GM18498 (cell line): ENCODE results near the gene FLRT2.

Experiments
- ATAC-seq: cut with Tn5 transposase; IDR thresholded peaks from one replicate; pipeline ENCODE4 v1.9.1; 2021; ENCODE audit warnings: mild to moderate bottlenecking, moderate library complexity; ENCODE audit not compliant: unreplicated experiment

The FLRT2 gene

DNA sequence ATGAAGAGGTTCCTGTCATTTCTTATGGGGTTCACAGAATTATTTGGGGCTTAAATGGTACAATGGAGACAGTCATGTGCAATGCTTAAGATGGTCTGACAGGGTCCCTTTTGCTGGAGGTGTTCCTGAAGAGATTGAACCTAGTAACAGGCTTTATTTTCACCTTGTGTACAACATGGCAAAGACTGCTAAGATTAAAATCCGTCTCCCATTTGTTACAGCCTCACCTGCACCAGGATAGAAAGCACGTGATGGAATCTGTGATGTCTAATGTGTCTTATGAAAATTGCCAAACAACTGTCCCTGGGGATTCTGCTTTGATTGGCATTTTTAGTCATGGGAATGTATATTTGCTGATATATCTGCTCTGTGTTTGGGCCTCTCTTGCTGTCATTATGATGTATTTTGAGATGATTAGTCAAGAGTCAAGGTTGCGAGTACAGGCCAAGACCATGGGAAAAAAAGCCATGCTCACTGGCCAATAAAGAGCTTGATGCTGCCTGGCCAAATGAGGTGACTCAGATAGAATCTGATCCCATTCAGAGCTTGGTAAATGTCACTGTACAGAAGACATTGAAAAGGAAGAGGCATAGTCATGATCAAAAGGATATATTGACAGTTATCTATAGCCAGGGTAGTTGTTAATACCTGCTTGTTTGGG, 96.1 kb downstream of the FLRT2 start:
- ATAC-seq, result no peak

DNA sequence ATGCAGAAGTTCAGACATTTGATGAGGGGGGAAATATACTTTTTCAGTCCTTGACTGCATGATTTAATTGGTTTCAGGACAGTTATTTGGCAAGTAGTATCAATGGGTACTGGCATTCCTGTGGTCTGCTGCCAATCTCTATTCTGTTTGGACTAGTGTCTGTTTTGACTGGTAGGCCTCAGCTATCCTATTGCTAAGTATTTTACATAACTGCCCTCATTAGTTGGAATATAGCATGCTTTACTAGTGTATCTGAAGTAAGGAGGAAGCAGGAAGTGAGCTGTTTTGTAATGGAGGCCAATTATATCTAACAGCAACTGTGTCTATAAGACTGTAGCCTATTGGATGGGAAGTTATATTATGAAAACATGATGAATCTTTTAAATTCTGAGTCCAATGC, 104.3 kb downstream of the FLRT2 start:
- no peak for ATAC-seq

DNA sequence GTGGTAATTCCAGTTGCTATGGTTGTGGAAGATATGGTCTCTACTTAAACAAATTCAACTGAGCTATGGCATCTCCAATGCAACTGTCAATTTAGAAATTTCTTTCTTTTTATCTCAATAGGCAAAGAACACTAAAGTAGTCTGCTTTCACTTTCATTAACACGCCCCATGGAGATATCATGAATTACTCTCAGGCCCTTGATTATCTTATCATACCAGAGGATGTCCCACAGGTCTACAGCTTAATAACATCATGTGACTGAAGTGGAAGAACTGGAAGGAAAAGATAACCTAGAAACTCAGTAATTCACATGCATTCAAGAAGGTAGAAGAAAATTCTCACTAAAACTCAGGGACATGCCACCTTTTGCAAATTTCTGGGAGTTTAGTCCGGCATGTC, 114.3 kb downstream of the FLRT2 start:
- ATAC-seq, result no peak

DNA sequence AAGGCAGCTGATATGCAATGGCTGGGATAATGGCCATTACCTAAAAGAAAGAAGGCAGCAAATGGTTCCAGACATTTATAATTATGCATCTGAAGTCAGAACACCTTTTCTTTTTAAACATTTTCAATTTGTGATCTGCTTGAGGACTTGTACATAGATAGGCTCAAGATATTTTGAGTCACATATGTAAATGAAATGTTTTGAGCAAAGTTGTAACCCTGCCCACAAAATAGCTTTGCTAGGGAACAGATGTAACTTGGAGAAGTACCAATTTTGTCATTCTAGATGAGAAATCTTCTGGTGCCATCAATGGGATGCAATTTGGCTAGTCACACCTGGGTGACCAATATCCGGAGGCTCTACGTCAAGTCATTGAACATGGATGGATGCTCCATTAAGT, 123.1 kb downstream of the FLRT2 start:
- ATAC-seq, result no peak

DNA sequence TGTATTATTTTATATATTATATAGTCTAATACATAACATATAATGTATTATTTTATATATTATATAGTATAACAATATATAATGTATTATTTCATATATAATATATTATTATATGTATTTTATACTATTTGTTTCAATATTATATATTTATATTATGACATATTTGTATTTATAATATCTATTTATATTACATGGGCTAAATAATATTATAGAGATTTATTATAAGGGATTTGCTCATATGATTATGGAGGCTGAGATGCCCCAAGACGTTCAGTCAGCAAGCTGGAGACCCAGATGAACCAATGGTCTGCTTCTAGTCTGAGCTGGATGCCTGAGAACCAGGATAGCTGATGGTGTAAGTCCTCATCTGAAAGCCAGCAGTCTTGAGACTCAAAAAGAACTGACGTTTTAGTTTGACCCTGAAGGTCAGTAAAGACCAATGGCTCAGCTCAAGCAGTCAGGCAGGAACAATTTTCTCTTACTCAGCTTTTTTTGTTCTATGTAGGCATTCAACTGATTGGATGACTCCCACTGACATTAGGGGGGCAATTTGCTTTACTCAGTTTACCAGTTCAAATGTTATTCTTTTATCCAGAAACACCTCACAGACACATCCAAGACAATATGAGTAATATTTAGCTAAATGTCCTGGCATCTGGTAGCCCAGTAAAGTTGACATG, 130.4 kb downstream of the FLRT2 start:
- no peak for ATAC-seq

DNA sequence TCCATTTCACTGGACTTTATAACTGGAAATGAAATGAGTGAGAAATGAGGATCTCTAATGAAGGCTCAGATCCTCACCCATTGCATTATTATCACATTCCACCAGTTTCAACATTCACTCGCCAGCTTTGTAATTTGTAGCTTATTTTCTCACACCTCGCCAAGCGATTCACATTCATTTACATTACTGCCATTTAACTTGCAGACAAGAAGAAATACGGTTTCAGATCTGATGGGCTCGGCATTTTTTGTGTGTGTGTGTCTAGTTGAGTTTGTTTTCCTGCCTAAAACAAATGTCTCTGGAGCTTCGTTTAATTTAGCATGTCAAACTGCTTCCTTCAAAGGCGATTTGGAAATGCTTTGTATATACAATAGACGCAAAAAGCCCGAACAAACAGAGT, 132.2 kb downstream of the FLRT2 start:
- ATAC-seq, result no peak

DNA sequence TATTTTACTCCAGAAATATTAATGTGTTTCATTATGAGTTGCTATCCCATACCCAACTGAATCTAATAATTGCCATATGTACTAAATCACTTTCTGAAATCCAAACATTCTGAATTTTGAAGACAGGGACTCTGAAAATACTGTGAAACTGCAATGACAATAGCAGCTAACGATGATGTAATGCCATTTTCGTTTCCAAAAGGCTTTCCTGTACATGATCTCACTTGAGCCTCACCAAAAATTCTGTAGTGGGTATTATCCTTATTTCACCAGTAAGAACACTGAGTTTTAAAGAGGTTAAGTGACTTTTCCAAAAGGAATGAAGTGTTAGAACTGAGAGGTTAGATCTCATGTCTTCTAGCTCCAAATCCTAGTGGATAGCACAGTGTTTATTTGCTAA, 133.3 kb downstream of the FLRT2 start:
- ATAC-seq, result no peak

DNA sequence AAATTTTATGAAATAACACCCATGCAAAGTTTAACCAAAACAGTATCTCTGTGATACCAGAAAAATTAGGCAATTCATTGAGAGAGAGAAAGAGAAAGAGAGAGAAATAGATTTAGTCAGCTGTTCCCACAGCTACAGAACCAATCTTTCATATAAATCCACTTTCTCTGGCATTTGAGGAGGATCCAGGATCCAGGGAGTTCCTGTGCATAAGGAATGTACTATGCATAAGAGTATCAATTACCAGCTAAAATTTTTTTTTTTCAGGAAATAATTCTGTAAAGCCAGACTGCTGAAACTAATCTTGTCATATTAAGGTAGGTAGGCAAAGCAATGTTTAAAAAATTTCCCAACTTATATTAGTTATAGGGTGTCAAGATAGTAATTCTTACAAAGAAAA, 133.7 kb downstream of the FLRT2 start:
- no peak for ATAC-seq

DNA sequence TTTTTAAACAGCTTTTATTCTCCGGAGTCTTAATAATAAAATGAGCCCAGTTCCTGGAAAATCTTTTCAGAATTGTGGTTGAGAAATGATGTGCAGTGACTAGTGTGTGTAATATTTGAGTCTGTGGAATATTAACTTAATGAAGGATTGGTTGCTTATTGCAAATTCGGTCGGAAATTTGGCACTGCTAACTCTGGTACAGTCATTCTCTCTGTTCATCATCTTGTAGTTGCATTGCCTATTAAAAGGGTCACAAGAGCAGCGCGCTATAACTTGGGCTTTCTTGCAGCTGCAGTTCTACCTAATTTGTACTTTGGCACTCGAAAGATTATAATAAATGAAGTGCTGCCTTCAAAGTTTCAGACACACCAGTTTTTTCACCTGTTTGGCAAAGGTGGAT, 146.0 kb downstream of the FLRT2 start:
- no peak for ATAC-seq

DNA sequence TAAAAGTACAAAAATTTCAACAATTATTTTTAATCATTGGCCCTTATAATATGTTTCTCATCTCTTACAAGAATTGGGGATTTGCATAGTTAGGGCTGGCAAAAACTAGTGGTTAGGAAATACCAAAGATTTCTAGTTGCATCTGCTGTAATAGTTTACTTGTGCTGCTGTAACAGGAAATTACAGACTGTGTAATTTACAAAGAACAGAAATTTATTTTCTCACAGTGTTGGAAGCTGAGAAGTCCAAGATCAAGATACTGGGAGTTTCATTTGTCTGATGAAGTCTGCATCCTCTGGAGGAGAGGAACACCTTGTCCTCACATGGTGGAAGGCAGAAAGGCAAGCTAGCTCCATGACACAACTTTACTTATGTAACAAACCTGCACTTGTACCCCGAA, 157.0 kb downstream of the FLRT2 start:
- ATAC-seq, result no peak

DNA sequence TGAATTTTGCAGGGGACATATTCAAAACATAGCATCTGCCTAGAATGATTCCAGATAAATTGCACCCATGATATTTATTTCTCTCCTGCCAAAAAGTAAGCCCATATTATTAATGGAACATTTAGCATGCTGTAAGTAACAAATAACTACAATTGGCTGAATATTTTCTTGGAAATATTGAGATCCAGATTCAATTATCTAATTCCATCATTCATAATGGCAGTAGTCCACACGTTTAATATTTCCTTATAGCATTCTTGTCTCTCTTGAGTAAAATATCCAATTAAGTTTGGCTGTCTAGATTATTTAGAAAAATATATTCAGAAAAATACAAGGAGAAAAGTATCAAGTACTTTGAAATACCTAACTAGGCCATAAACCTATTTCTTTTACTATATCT, 157.5 kb downstream of the FLRT2 start:
- ATAC-seq, result no peak

DNA sequence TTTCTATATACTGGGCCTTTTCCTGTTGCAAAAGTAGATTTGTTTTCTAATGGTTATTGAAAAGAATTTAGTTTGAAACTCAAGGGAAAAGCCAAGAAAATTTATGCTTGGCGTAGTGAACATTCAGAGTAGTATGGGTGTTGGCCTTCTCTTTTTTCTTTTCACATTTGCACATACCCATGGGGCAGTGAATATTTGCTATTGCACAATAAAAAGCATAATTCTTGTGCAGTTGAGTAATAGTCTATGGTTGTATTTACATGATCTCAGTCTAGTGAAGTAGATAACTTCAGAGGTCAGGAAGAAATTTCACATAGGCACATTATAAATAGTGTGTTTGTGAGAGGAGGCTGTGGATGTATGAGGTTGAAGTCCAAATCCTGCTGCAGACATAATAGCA, 158.1 kb downstream of the FLRT2 start:
- no peak for ATAC-seq

DNA sequence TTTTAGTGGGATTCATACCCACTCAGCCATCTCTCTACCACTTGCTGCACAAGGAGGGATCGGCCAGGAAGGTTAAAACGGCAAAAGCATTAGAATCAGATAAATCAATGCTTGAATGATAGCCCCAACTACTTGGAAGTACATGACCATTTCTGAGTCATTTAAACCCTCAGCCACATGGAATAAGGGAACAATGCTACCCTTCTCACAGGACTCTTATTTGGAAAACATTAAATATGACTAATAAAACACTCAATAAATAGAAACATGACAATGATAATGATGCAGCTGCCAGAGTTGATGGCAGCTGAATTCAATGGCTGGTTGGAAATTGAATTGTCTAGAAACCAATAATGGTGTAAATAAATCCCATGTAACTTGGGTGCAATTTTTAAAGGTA, 165.4 kb downstream of the FLRT2 start:
- no peak for ATAC-seq

DNA sequence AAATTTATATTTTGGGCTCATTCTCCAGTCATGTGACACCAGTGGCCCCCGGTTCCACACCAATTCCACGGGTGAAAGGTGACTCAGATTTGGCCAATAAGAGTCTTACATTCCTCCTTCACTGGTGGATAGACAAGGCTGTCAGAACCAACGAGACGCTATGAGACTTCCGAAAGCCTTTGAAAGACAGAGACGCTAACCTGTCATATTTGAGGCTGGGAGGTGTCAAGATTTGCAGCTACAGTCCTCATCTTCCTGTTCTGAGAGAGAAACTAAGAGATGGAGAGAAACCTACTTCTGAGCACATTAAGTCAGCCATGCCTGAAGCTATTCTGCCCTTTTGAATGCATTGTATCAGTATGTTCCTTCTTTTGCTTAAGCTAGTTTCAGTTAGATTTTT, 171.2 kb downstream of the FLRT2 start:
- no peak for ATAC-seq

DNA sequence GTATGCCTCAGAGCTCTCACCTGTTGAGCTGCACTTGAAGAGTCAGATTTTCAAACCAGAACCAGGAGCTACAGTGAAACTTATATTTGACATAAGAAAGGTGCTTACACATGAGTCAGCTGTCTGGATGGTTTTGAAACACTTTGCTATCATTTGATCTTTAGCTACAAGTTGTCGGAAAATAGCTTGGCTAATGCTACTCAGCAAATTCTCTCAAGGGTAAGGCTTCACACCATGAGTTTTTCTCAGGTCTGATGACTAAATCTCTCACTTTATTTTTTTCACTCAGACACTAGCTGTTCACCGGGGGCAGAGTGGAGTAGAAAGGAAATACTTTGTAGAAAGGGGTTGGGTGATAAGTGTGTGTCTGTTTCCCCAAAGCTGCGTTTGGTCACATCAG, 171.8 kb downstream of the FLRT2 start:
- ATAC-seq, result no peak

DNA sequence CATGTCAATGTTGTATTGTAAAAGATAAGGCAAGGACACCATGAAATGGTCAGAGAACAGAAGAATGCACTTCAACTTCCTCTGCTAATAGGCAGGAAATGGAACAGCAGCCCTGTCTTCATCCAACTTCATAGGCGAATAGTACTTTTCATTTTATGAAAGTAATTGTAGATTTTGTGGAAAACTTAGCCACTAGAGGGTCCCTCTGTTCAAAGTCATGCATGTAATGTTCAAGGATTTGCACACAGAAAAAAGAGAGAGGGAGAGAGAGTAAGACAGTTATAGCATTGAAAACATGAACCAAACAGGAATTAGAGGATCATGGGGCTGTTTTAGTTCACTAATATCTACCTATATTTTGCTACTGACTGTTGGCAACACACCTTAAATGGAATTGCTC, 172.2 kb downstream of the FLRT2 start:
- ATAC-seq, result no peak

DNA sequence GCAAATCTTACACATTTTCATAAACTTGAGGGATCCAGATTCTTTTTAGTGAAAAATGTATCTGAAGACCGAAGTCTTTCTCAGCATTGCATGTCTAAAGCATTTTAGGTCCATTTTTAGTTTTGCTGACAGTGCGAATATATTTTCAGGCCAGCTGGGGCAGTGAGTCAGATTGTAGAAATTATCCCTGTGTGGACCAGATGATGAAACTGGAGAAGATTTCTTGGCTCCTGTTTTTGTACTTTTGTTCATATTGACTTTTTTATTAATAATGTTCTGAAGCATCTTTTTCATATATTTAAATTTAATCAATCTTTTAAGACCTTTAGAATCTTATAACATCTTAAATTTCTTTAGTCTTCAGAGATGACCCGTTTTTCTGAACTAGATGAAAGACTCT, 173.1 kb downstream of the FLRT2 start:
- no peak for ATAC-seq
